GM12801 (cell line): Measurements from ENCODE around the gene PLXNA2.

ENCODE experiments used
- TF ChIP-seq, protein P1 (sequence below): IDR thresholded peaks from one replicate; pipeline ENCODE4 v1.5.1; 2011; ENCODE audit warnings: control low read depth; ENCODE audit not compliant: insufficient read length; ENCODE audit errors: extremely low read depth

Gene PLXNA2

DNA sequence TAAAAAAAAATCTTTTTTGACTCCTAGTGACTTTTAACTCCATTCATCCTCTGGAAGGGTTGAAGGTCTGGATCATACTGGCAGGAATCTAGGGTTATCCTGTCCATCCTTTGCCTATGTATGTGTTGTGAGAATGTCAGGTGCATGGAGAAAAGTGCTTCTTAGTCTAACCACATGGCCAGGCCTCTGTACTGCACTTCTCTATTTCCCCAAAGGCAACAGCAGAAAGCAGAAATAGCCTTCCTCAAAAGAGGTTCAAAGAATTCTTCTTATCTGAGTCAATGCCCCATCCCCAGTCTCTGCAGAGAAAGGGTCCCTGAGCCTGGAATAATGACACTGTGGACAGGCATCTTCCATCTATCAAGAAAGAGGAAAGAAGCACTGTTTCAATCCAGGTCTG is 247.5 kb downstream of the PLXNA2 start:
- TF ChIP-seq, protein P1, sequence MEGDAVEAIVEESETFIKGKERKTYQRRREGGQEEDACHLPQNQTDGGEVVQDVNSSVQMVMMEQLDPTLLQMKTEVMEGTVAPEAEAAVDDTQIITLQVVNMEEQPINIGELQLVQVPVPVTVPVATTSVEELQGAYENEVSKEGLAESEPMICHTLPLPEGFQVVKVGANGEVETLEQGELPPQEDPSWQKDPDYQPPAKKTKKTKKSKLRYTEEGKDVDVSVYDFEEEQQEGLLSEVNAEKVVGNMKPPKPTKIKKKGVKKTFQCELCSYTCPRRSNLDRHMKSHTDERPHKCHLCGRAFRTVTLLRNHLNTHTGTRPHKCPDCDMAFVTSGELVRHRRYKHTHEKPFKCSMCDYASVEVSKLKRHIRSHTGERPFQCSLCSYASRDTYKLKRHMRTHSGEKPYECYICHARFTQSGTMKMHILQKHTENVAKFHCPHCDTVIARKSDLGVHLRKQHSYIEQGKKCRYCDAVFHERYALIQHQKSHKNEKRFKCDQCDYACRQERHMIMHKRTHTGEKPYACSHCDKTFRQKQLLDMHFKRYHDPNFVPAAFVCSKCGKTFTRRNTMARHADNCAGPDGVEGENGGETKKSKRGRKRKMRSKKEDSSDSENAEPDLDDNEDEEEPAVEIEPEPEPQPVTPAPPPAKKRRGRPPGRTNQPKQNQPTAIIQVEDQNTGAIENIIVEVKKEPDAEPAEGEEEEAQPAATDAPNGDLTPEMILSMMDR, result no peak

DNA sequence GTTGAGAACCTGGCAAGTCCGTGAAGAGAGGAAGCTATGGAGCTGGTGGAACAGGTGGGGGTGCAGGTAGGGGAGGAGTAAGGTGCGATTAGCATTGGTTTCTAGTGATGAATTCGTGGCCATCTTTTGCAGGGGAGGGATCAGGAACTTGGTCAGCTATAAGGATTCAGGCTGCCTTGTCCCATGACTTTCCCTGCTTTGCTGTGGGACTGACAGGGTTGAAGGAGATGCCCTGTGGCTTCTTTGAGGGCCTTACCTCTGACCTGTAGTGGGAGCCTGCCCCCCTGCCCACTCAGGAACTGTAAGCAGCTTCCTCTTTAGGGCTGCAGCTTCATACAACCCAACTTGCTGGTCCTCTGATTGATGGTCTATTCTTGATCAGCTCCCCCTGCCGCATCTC is 248.6 kb downstream of the PLXNA2 start:
- TF ChIP-seq, protein P1, result no peak

DNA sequence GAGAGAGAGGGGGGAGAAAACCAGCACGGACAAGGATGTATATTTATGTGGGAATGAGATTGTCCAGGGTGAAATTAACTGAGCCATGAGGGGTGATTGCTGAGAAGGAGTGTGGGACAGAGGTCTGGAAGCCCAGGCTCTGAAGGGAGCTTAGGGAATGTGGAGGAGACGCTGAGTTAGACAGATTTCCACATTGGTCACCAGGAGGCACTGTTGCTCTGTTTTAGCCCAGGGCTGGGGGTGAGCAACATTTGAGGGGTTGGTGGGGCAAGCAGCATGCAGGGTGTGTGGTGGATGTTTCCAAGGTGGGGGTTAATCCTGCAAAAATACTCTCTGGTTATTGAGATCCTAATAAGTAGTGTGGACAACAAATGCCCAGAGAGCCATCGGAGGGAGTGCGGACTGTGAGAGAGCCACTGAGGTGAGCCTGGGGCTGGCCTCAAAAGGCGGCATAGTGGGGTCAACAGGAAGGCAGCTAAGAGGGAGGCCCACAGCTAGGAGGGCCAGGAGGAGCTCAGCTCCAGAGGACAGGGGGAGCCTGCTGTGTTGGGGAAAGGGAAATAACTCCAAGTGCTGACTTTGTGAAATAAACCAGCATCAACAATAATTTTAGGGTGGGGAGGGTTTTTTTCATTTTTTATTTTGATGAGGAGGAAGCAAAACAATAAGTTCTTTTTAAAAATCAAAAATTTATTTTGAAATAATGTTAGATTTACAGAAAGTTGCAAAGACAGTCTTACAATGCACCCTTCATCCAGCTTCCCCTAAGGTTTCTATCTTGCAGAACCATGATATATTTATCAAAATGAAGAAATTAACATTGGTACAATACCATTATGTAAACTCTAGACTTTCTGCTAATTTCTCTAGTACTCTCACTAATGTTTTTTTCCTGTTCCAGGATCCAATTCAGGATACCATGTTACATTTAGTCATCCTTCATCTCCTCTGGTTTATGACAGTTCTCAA is 250.4 kb downstream of the PLXNA2 start:
- TF ChIP-seq, protein P1, result no peak

DNA sequence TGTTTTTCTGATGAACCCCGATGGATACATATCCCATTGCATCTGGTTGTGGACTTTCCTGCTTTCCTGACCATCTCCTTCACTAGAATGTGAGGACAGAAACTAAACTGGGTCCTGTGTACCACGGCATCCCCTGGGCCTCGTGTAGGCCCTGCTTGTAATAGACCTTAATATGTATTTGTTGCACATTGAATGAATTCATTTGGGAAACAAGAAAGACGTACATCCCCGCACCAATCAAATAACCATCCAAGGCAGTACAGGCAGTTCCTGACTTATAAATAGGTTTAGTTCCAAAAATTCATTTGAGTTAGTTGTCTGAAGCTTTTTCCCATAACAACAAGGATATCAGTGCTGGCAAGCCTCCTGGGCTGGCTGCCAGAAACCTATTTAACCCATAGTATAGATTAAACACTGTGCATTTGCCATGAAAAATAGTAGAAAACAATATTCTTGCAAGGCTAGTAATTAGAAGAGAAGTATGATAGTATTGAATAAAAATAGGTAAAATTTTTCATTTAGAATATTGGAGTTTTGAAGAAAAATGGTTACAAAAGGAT is 251.4 kb downstream of the PLXNA2 start:
- TF ChIP-seq, protein P1, result no peak

DNA sequence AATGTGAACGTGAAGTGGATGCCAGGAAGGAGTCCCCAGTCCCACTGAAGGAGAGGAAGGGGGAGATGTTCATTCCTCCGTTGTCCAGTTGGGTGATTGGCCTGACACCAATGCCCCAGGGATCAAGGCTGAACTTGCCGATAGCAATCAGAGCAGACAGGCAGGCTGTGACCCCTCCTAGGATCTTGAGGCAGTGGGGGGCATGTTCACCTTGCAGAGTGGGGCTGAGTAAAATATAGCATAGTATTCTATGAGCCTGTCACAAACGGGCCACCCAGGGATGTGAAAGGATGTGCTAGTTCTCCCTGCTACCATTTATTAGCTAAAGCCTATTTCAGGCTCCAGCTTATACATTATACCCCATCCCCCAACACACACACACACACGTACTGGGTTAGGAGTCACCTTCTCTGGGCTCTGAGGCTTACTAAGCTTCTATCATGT is 252.6 kb downstream of the PLXNA2 start:
- TF ChIP-seq, protein P1, result no peak

DNA sequence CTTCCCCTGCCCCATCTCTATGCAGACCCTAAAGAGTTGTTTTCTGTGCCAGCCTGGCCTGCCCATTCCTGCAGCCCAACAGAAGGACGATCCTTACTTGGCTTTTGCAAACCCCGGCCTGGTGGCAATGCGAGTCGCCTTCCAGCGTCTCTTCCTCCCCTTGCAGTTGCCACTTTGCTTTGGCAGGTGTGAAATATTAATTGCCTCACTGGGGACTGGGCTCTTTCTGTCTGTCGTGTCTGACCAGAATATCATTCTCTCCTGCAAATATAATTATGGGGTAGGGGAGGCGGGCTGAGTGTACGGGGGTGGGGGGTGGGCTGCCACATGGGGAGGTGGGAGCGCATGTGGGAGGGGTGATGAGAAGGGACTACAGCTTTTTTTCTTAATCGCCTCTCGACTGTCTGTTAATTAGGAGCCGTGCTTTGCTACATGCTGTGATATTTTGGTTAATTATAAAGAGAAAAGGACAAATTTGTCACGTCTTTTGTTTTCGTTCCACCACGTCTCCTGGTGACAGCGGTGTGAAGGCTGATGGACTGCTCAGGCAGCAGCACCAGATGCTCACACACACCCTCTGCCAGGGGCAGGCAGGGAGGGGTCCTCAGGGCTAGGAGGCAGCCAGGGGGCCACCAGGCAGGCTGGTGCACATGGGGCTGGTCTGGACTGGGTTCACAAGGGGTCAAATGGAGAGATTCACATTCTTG is 253.2 kb downstream of the PLXNA2 start:
- TF ChIP-seq, protein P1, result no peak

DNA sequence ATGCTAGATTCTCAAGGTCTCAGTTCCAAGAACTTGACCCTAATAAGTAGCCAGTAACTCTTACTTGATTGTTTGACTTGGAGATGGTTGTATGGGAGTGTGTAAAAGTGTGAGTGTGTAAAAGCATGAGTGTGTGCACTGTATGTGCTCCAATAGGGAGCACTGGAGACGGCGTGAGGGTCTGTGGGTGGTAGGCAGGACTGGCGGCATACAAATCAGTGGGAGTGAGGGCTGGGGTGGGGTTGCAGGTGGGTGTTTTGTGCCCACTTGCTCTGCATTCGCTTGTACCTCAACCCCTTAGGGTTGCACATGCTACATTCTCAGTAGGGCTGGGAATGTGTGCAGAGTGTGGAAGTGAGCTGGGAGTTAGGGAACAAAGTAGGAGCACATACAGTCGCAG is 253.7 kb downstream of the PLXNA2 start:
- TF ChIP-seq, protein P1, result no peak
